ENCODE results near the gene CCDC51.

Gene CCDC51

GRCh38 chr3:48405343-48405881, 34.5 kb downstream of the CCDC51 start:
- Histone ChIP-seq H3K27ac (ENCODE audit: low read length) (no peak overlapping the region), H3K27me3 (ENCODE audit: low read depth, low read length) (no peaks in the 10 kb centered on the region), H3K79me2 (ENCODE audit: low read length) (no peaks in the 10 kb centered on the region), H3K4me2 (ENCODE audit: low read length) (no peak overlapping the region), H3K9me3 (ENCODE audit: insufficient read depth, low read length) (no peaks in the 10 kb centered on the region), H3K36me3 (replicated peaks; ENCODE audit: low read depth, low read length) (peaks cover 4% of the 10 kb centered on the region), H3K9ac (ENCODE audit: low read length) (no peak overlapping the region), H3K4me3 (ENCODE audit: low read length) (no peak overlapping the region), H3K4me1 (ENCODE audit: low read length) (no peaks in the 10 kb centered on the region), H2AFZ (ENCODE audit: low read depth, low read length) (no peak overlapping the region), H4K20me1 (ENCODE audit: insufficient read depth, low read length) (no peaks in the 10 kb centered on the region)
- TF ChIP-seq CTCF (IDR thresholded peaks at IDR 0.05; ENCODE audit: low read depth, low read length) = no peak
- TF ChIP-seq EZH2phosphoT487 (IDR thresholded peaks at IDR 0.05; ENCODE audit: low read depth) = no peak

DNA sequence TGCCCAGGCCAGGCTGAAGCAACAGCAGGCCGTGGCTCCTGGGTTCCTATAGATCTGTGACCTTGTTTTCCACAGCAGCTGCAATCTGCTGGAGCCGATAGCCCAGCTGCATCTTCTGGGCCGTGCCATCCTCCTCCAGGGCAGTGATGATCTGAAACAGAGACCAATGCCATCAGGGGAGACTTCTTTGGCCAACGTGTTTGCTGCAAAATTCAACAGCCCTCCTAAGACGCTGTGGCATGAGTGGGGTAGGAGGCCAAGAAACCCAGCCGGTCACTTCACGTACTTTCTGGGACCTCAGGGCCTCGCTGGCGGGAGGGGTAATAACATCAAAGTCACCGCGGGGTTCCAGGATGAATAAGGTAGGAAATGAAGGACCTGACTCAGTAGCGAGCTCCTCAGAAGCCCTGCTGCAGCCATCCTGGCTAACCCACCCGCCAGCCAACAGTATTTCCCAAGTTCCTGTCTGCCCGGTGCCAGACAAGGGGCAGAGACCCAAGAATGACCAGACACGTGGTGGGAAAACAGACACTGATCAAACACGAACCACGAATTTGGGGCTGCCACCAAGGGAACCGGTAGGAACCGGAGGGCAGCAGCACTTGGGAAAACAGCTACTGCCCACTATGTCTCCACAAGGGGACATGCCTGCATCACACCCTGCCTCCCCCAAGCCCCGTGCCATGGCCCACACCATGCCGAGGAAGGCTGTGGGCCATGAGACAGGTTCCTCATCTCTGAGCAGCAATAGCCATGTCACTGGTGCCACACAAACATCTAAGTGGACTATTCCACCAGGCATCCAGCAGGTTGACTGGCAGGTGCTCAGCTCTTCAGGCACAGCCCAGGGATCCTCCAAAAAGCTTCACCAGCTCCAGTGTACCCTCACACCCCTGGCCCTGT, 35.2 kb downstream of the CCDC51 start:
- H2AFZ ChIP-seq (ENCODE audit: low read depth, low read length) = no peak overlapping the region
- H3K27me3 ChIP-seq (ENCODE audit: low read depth, low read length) = no peaks in the 10 kb centered on the region
- H4K20me1 ChIP-seq (ENCODE audit: insufficient read depth, low read length) = no peaks in the 10 kb centered on the region
- H3K9ac ChIP-seq (ENCODE audit: low read length) = no peak overlapping the region
- H3K4me3 ChIP-seq (ENCODE audit: low read length) = no peak overlapping the region
- H3K36me3 ChIP-seq (replicated peaks; ENCODE audit: low read depth, low read length) = peaks cover 4% of the 10 kb centered on the region
- no peaks in the 10 kb centered on the region for H3K4me1 ChIP-seq (ENCODE audit: low read length)
- no peak overlapping the region for H3K27ac ChIP-seq (ENCODE audit: low read length)
- no peaks in the 10 kb centered on the region for H3K9me3 ChIP-seq (ENCODE audit: insufficient read depth, low read length)
- TF ChIP-seq EZH2phosphoT487 (IDR thresholded peaks at IDR 0.05; ENCODE audit: low read depth) = no peak
- no peak for TF ChIP-seq CTCF (IDR thresholded peaks at IDR 0.05; ENCODE audit: low read depth, low read length)
- H3K79me2 ChIP-seq (ENCODE audit: low read length) = no peaks in the 10 kb centered on the region
- no peak overlapping the region for H3K4me2 ChIP-seq (ENCODE audit: low read length)

DNA sequence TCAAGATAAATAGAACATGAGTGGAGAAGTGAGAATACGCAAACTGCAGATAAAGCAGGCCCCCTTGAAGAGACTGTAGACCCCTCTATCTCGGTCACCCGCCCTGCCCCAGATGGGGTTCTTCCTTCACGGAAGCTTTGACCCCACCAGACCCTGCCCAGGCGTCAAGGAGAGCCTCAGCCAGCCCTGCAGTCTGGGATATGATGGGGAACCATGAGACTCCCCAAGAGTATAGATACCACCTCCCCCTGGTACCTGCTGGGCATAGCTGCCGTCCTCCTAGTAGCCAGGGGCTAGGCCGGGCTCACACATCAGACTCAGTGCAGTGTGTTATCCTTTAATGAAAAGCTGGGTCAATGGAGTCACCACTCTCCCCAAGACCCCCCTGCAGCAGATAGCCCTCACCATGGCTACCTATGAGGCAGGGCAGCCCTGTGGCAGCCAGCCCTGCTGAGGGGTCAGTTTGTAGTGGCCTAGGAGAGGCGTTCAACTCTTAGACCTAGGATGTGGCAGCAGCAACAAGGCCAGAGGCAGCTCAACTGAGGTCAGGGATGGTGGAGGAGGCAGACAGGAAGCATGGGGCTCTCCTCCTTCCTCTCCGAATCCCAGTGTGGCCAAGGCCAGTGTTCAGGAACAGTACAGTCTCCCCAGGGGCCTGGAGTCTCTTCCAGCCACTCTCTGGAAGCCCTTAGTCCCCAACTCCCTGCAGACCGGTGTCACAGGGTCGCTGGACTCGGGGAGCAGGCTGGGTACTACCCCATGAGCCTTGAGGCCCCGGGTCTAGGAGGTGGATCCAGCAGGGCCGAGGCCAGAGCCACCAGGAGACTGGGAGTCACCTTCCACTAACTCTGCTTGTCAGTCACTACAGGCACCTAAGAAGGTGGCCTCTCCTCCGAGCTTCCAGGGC, 36.1 kb downstream of the CCDC51 start:
- no peak overlapping the region for H3K9ac ChIP-seq (ENCODE audit: low read length)
- TF ChIP-seq CTCF (IDR thresholded peaks at IDR 0.05; ENCODE audit: low read depth, low read length) (no peak), EZH2phosphoT487 (IDR thresholded peaks at IDR 0.05; ENCODE audit: low read depth) (no peak)
- H3K27ac ChIP-seq (ENCODE audit: low read length) = no peak overlapping the region
- H3K27me3 ChIP-seq (ENCODE audit: low read depth, low read length) = no peaks in the 10 kb centered on the region
- no peaks in the 10 kb centered on the region for H3K36me3 ChIP-seq (replicated peaks; ENCODE audit: low read depth, low read length)
- H3K4me2 ChIP-seq (ENCODE audit: low read length) = no peak overlapping the region
- H3K9me3 ChIP-seq (ENCODE audit: insufficient read depth, low read length) = no peaks in the 10 kb centered on the region
- H3K79me2 ChIP-seq (ENCODE audit: low read length) = no peaks in the 10 kb centered on the region
- no peak overlapping the region for H2AFZ ChIP-seq (ENCODE audit: low read depth, low read length)
- no peaks in the 10 kb centered on the region for H3K4me1 ChIP-seq (ENCODE audit: low read length)
- no peaks in the 10 kb centered on the region for H4K20me1 ChIP-seq (ENCODE audit: insufficient read depth, low read length)
- H3K4me3 ChIP-seq (ENCODE audit: low read length) = no peak overlapping the region

GRCh38 chr3:48402907-48403306, 37.0 kb downstream of the CCDC51 start:
- Histone ChIP-seq H3K27ac (ENCODE audit: low read length) (no peak overlapping the region), H4K20me1 (ENCODE audit: insufficient read depth, low read length) (no peaks in the 10 kb centered on the region), H3K4me1 (ENCODE audit: low read length) (no peaks in the 10 kb centered on the region), H3K27me3 (ENCODE audit: low read depth, low read length) (no peaks in the 10 kb centered on the region), H3K4me2 (ENCODE audit: low read length) (no peak overlapping the region), H3K79me2 (ENCODE audit: low read length) (no peaks in the 10 kb centered on the region), H3K9ac (ENCODE audit: low read length) (no peak overlapping the region), H3K4me3 (ENCODE audit: low read length) (no peak overlapping the region), H3K36me3 (replicated peaks; ENCODE audit: low read depth, low read length) (no peaks in the 10 kb centered on the region), H2AFZ (ENCODE audit: low read depth, low read length) (no peak overlapping the region), H3K9me3 (ENCODE audit: insufficient read depth, low read length) (no peaks in the 10 kb centered on the region)
- no peak for TF ChIP-seq CTCF (IDR thresholded peaks at IDR 0.05; ENCODE audit: low read depth, low read length)
- TF ChIP-seq EZH2phosphoT487 (IDR thresholded peaks at IDR 0.05; ENCODE audit: low read depth) = no peak
